Mononuclear cell (primary cell): ENCODE measurements around the gene TRAPPC14. TPM values are rescaled to one million over a fixed set of nuclear protein-coding genes. Genes with fewer than 3 reads are reported as not detected.

Experiments
- H3K27me3 ChIP-seq: 2 replicates; pipeline ENCODE4 v1.6.0; 2011; ENCODE audit warnings: low read length, control low read depth; ENCODE audit not compliant: insufficient read depth
- H3K4me1 ChIP-seq: 2 replicates; pipeline ENCODE4 v1.5.1; 2011; ENCODE audit warnings: mild to moderate bottlenecking, low read length, control low read depth; ENCODE audit not compliant: insufficient read depth
- H3K4me3 ChIP-seq: 2 replicates; pipeline ENCODE4 v1.5.1; 2011; ENCODE audit warnings: mild to moderate bottlenecking, low read length, moderate library complexity
- H3K9me3 ChIP-seq: 2 replicates; pipeline ENCODE4 v1.5.1; 2011; ENCODE audit warnings: low read depth, mild to moderate bottlenecking, control low read depth, low read length
- total RNA-seq: library from RNA; depleted of rRNA; stranded (reverse); fragments of >200 nt; gene quantifications from one replicate; pipeline ENCODE4 v1.2.3, GENCODE V29; 2012

Gene TRAPPC14
- total RNA-seq, 1 donor: 19.1 TPM

- Histone ChIP-seq H3K4me1 (no peaks in the 10 kb centered on the region), H3K27me3 (no peaks in the 10 kb centered on the region), H3K9me3 (no peaks in the 10 kb centered on the region), H3K4me3 (no peak overlapping the region)
Measured at GRCh38 chr7:100109521-100110163, 48.9 kb downstream of the TRAPPC14 start.

- no peak overlapping the region for H3K4me3 ChIP-seq
Measured at GRCh38 chr7:100107890-100108289, 50.6 kb downstream of the TRAPPC14 start.

GRCh38 chr7:100107125-100107737, 51.3 kb downstream of the TRAPPC14 start:
- no peaks in the 10 kb centered on the region for H3K27me3 ChIP-seq
- peaks cover 5% of the 10 kb centered on the region for H3K4me1 ChIP-seq
- H3K4me3 ChIP-seq: no peak overlapping the region
- H3K9me3 ChIP-seq: no peaks in the 10 kb centered on the region

More at GRCh38 chr7:100107890-100108289, 50.6 kb downstream of the TRAPPC14 start:
- Histone ChIP-seq H3K4me1 (no peaks in the 10 kb centered on the region), H3K9me3 (no peaks in the 10 kb centered on the region), H3K27me3 (no peaks in the 10 kb centered on the region)

- Histone ChIP-seq H3K4me1 (peaks cover 10% of the 10 kb centered on the region), H3K4me3 (no peak overlapping the region), H3K27me3 (no peaks in the 10 kb centered on the region), H3K9me3 (no peaks in the 10 kb centered on the region)
Measured at GRCh38 chr7:100106633-100107032, 51.9 kb downstream of the TRAPPC14 start.

- H3K27me3 ChIP-seq: no peaks in the 10 kb centered on the region
- no peaks in the 10 kb centered on the region for H3K9me3 ChIP-seq
- H3K4me3 ChIP-seq: no peak overlapping the region
- peaks cover 10% of the 10 kb centered on the region for H3K4me1 ChIP-seq
Measured at GRCh38 chr7:100105534-100105933, 53.0 kb downstream of the TRAPPC14 start.

Other genes with a start within 250 kb of the TRAPPC14 start
- gene TRIM4, start 239.2 kb downstream of the TRAPPC14 start, total RNA-seq: 23.2 TPM
- gene GJC3, start 229.1 kb downstream of the TRAPPC14 start, total RNA-seq: 0.63 TPM
- gene AZGP1, start 182.7 kb downstream of the TRAPPC14 start, total RNA-seq: not detected
- gene ZKSCAN1, start 143.1 kb downstream of the TRAPPC14 start, total RNA-seq: 41.3 TPM
- gene ZSCAN21, start 108.9 kb downstream of the TRAPPC14 start, total RNA-seq: 2.0 TPM
- 37.4 TPM for gene ZNF3, start 77.0 kb downstream of the TRAPPC14 start, total RNA-seq
- gene COPS6, start 69.8 kb downstream of the TRAPPC14 start, total RNA-seq: 18.4 TPM
- gene MCM7, start 57.3 kb downstream of the TRAPPC14 start, total RNA-seq: 33.8 TPM
- 2.8 TPM for gene AP4M1, start 57.1 kb downstream of the TRAPPC14 start, total RNA-seq
- gene TAF6, start 39.4 kb downstream of the TRAPPC14 start, total RNA-seq: 16.1 TPM
- 13.3 TPM for gene CNPY4, start 39.1 kb downstream of the TRAPPC14 start, total RNA-seq
- 1.5 TPM for gene MBLAC1, start 31.8 kb downstream of the TRAPPC14 start, total RNA-seq
- gene LAMTOR4, start 9.8 kb downstream of the TRAPPC14 start, total RNA-seq: 102 TPM
- 1.8 TPM for gene GAL3ST4, start 9.9 kb upstream of the TRAPPC14 start, total RNA-seq
- gene GPC2, start 18.7 kb upstream of the TRAPPC14 start, total RNA-seq: 2.3 TPM
- gene STAG3, start 19.2 kb upstream of the TRAPPC14 start, total RNA-seq: 6.7 TPM
- gene PVRIG, start 61.2 kb upstream of the TRAPPC14 start, total RNA-seq: 13.9 TPM
- gene SPDYE3, start 149.0 kb upstream of the TRAPPC14 start, total RNA-seq: under 0.01 TPM
- 26.6 TPM for gene PILRB, start 199.4 kb upstream of the TRAPPC14 start, total RNA-seq
- gene PILRA, start 214.8 kb upstream of the TRAPPC14 start, total RNA-seq: 56.7 TPM